SW 1271 (cell line): ENCODE measurements around the gene ANKRD28.

Source experiments
- DNase-seq, 2 experiments: peaks; one replicate each; lab custom pipeline; 2025; lab: John Stamatoyannopoulos, UW

Gene ANKRD28

GRCh38 chr3:15664144-15664543 is 133.6 kb downstream of the ANKRD28 start:
- no peak for DNase-seq

- no peak for DNase-seq
Measured at GRCh38 chr3:15660055-15660935, 137.5 kb downstream of the ANKRD28 start.

GRCh38 chr3:15659254-15659975 is 138.4 kb downstream of the ANKRD28 start:
- DNase-seq = no peak

- DNase-seq = no peak
Measured at GRCh38 chr3:15657016-15657415, 140.8 kb downstream of the ANKRD28 start.

- no peak for DNase-seq
Measured at GRCh38 chr3:15656342-15656741, 141.4 kb downstream of the ANKRD28 start.

- no peak for DNase-seq
Measured at GRCh38 chr3:15654891-15655290, 142.9 kb downstream of the ANKRD28 start.

- no peak for DNase-seq
Measured at GRCh38 chr3:15654127-15654526, 143.7 kb downstream of the ANKRD28 start.

- no peak for DNase-seq
Measured at GRCh38 chr3:15653321-15653720, 144.5 kb downstream of the ANKRD28 start.

GRCh38 chr3:15651396-15651795 is 146.4 kb downstream of the ANKRD28 start:
- DNase-seq = no peak

- no peak for DNase-seq
Measured at GRCh38 chr3:15649858-15650257, 147.9 kb downstream of the ANKRD28 start.

GRCh38 chr3:15649341-15649740 is 148.4 kb downstream of the ANKRD28 start:
- no peak for DNase-seq

- peak; percentile 34 to 81 for DNase-seq
Measured at GRCh38 chr3:15647611-15648167, 150.1 kb downstream of the ANKRD28 start.

GRCh38 chr3:15646851-15647511 is 150.8 kb downstream of the ANKRD28 start:
- peak; percentile 96 to 98 for DNase-seq

GRCh38 chr3:15645740-15646501 is 151.9 kb downstream of the ANKRD28 start:
- peak; percentile 90 to 98 for DNase-seq

- no peak for DNase-seq
Measured at GRCh38 chr3:15645246-15645645, 152.5 kb downstream of the ANKRD28 start.

- DNase-seq = no peak
Measured at GRCh38 chr3:15638891-15639262, 158.9 kb downstream of the ANKRD28 start.

GRCh38 chr3:15638193-15638890 is 159.4 kb downstream of the ANKRD28 start:
- no peak for DNase-seq

- DNase-seq = no peak
Measured at GRCh38 chr3:15637131-15637951, 160.4 kb downstream of the ANKRD28 start.

GRCh38 chr3:15636028-15636709 is 161.6 kb downstream of the ANKRD28 start:
- DNase-seq = peak; percentile 57 to 88
